AG09309 (cell line): ENCODE measurements around the gene ATPAF1.
A peak's percentile ranks its signal among the peaks of the same experiment; 100 is the strongest.

Experiments
- DNase-seq: peaks from one replicate; pipeline ENCODE4 v3.0.0-alpha.2; 2010; ENCODE audit warnings: low read depth
- H3K4me3 ChIP-seq: 2 replicates; pipeline ENCODE4 v1.5.1; 2011; ENCODE audit warnings: mild to moderate bottlenecking, low read depth, low read length, moderate library complexity; ENCODE audit not compliant: control insufficient read depth
- TF ChIP-seq, protein P1 (sequence below): IDR thresholded peaks from 2 replicates; pipeline ENCODE4 v1.5.1; 2011; ENCODE audit warnings: mild to moderate bottlenecking, low read depth, low read length, inconsistent platforms; ENCODE audit not compliant: insufficient read depth, control insufficient read depth; ENCODE audit errors: missing control alignments

The ATPAF1 gene

DNA sequence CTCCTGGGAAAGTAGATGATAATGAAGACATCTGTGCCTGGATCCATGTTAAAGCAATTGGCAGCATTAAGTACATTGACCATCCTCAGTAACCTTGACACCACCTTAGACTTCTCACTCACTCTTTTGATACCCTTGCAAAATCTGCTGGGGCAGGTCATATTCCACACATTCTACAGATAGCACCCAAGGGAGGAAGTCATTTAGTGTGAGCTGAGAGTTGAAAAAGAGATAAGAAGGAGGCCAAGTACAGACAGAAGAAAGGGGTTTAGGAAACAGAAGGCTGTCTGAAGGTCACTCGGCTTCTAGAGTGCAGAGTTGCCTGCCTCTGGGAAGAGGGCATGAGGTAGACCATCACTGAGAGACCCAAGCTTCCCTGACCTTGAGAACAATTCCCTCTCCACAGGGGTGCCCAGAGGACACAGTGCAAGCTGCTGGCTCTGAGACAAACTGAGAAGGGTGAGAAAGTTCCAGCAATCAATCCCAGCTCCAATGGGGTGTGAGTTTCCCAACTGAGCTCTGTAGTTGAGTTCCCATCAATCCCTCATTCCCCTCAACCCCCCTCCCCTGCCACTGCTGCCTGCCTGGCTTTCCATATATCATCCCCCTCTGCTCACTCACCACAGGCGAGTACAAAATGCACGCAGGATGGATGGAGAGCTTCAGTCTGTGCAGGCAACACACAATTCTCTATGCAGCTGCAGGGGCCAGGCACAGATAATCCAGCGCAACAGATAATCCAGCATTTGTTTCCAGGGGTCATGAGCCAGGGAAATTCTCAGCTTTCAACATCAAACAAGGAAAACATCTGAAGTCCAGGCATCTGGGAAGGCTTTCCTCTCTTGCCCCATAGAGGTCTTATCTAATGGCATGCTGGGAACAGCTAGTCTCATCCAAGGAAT lies 44.2 kb downstream of the ATPAF1 start:
- no peak for DNase-seq
- TF ChIP-seq, protein P1, sequence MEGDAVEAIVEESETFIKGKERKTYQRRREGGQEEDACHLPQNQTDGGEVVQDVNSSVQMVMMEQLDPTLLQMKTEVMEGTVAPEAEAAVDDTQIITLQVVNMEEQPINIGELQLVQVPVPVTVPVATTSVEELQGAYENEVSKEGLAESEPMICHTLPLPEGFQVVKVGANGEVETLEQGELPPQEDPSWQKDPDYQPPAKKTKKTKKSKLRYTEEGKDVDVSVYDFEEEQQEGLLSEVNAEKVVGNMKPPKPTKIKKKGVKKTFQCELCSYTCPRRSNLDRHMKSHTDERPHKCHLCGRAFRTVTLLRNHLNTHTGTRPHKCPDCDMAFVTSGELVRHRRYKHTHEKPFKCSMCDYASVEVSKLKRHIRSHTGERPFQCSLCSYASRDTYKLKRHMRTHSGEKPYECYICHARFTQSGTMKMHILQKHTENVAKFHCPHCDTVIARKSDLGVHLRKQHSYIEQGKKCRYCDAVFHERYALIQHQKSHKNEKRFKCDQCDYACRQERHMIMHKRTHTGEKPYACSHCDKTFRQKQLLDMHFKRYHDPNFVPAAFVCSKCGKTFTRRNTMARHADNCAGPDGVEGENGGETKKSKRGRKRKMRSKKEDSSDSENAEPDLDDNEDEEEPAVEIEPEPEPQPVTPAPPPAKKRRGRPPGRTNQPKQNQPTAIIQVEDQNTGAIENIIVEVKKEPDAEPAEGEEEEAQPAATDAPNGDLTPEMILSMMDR, result no peak
- no peak overlapping the region for H3K4me3 ChIP-seq

DNA sequence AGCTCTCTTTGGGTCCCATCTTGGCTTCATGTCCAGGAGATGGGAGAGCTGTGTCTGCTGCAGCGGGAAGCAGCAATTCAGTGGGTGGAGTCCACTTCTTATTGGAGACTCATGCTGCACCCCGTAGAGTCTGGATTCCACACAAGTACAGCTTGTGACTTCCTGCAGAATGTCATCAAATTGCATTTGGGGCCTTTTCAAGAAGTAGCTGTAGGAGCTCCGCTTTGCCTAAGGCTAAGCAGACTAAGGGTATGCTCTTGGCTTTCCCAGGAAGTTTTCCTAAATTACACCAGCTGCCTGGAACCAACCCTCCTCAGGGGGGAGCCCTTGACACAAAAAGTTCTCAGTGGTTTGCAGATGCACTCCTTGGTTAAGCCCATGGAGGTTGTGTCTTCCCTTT lies 45.8 kb downstream of the ATPAF1 start:
- no peak for DNase-seq
- TF ChIP-seq, protein P1, result peak; percentile 57
- H3K4me3 ChIP-seq, result no peak overlapping the region

DNA sequence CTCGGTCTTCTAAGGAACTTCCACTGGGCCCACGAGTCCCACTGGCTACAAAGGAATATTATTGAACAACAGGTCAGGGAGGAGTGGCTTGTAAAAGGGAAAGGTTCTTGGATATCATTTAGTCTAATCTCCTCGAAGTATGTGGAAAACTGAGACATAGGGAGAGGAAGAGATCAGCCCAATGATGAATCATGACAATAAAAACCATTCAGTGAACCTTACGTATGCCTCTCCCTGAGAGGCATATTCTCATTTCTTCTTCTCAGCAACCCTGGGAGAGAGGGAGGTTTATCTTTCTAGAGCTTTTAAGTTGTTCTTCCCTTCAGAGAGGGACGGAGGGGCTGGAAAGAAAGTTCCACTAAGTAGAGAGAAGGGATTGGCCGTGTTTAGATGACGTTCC lies 46.2 kb downstream of the ATPAF1 start:
- DNase-seq, result no peak
- TF ChIP-seq, protein P1, result no peak
- no peak overlapping the region for H3K4me3 ChIP-seq

DNA sequence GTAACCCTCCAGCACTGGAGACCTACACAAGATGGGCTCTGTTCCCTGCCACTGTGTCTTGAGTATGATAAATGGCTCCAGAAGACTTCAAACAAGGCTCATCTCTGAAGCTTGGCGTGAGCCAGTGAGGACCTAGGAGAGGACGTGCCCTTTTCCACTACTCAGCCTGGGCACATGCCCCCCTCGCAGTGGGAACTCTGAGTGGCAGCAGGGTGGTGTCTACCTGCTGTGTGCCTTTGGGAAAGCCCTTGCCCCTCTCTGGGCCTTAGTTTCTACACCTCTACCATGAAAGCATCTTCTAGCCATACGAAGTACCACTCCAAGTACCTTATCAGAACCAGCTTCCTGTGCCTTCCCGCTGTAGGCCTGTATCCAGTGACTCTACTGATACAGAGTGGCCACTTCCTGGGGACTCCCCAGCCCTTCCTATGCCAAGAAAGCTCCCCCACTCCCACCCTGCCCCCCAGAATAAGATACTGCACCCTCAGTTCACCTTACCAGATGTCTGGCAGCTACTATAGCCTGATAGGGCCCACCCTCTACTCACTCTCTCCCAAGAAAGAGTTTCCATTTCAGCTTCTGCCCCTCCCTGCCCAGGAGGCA lies 48.4 kb downstream of the ATPAF1 start:
- H3K4me3 ChIP-seq, result no peak overlapping the region
- TF ChIP-seq, protein P1, result no peak
- DNase-seq, result no peak

DNA sequence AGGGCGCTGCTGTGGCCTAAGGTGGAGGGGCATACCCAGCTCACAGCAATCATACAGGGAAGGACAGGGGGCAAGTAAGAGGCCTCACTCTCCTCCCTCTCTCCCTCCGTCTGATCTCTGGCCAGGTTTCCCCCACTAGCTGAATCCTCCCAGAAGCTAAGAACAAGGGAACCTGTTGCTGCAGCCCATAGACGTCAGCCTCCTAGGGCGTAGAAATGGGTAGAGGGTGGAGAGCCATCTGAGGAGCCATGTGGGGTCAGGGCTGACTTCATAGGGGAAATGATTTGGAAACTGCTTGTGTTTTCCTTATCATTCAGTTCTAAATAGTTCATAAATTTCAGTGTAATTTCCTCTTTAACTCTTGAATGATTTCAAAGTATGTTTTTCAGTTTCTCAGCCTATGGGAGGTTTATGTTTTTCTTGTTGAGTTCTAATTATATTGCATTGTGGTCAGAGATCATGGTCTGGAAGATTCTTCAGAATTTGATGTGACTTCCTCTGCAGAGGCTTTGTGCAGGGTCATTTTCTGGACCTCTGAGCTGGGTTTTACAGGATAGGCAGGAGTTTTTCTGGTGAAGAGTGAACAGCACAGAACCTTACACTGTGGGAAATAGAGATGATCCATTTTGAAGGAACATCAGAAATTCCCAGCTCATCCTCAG lies 49.3 kb downstream of the ATPAF1 start:
- DNase-seq, result no peak
- TF ChIP-seq, protein P1, result no peak
- H3K4me3 ChIP-seq, result no peak overlapping the region

DNA sequence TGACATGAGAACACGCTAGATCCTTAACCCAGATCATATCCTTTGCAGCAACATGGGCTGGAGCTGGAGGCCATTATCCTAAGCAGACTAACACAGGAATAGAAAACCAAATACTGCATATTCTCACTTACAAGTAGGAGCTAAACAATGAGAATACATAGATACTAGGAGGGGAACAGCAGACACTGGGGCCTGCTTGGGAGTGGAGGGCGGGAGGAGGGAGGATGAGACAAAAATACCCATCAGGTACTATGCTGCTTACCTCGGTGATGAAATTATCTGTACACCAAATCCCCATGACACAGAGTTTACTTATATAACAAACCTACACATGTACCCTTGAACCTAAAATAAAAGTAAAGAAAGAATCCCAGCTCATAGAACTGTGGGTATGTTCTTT lies 50.3 kb downstream of the ATPAF1 start:
- no peak overlapping the region for H3K4me3 ChIP-seq
- no peak for DNase-seq

More for the DNA sequence above, 50.3 kb downstream of the ATPAF1 start:
- TF ChIP-seq, protein P1, result no peak
